ENCODE results near the gene MRPS12.
"Not testable (repeated sequence)": the region's sequence is repeated elsewhere in the genome, so short reads cannot be mapped to it uniquely, and the experiment has no call there.

The MRPS12 gene

GRCh38 chr19:38930776-38931520, at the start of gene MRPS12:
MRPS12 (plus strand) TSS chr19:38930944; CDS start chr19:38931295, 351 bp downstream.
- DNase-seq (ENCODE audit: low spot score): peak; percentile 100

- no peak for DNase-seq (ENCODE audit: low spot score)
These were observed 47.5 kb upstream of the MRPS12 start for GRCh38 chr19:38883286-38883685.

- not testable (repeated sequence) for DNase-seq (ENCODE audit: low spot score)
These were observed 46.1 kb upstream of the MRPS12 start for GRCh38 chr19:38884691-38885090.

GRCh38 chr19:38888876-38889275, 41.9 kb upstream of the MRPS12 start:
- no peak for DNase-seq (ENCODE audit: low spot score)

GRCh38 chr19:38889803-38890202, 40.9 kb upstream of the MRPS12 start:
- DNase-seq (ENCODE audit: low spot score): no peak

- DNase-seq (ENCODE audit: low spot score): no peak
These were observed 40.1 kb upstream of the MRPS12 start for GRCh38 chr19:38890686-38891085.

- peak; percentile 83 for DNase-seq (ENCODE audit: low spot score)
These were observed 39.0 kb upstream of the MRPS12 start for GRCh38 chr19:38891771-38892170.

- no peak for DNase-seq (ENCODE audit: low spot score)
These were observed 37.9 kb upstream of the MRPS12 start for GRCh38 chr19:38892841-38893240.

- DNase-seq (ENCODE audit: low spot score): no peak
These were observed 37.4 kb upstream of the MRPS12 start for GRCh38 chr19:38893341-38893771.

- DNase-seq (ENCODE audit: low spot score): no peak
These were observed 35.8 kb upstream of the MRPS12 start for GRCh38 chr19:38894968-38895367.

GRCh38 chr19:38898788-38899446, 31.8 kb upstream of the MRPS12 start:
- DNase-seq (ENCODE audit: low spot score): peak; percentile 47

- peak; percentile 100 for DNase-seq (ENCODE audit: low spot score)
These were observed 31.1 kb upstream of the MRPS12 start, which contains the start of the genes NFKBIB and SIRT2 for GRCh38 chr19:38899447-38900201. NFKBIB (plus strand) TSS chr19:38899969; CDS start chr19:38900033, 64 bp downstream. SIRT2 (minus strand) TSS chr19:38899618; CDS start chr19:38899521, 97 bp downstream.

GRCh38 chr19:38900202-38900629, 30.5 kb upstream of the MRPS12 start:
- DNase-seq (ENCODE audit: low spot score): no peak

- DNase-seq (ENCODE audit: low spot score): no peak
These were observed 30.0 kb upstream of the MRPS12 start for GRCh38 chr19:38900743-38901190.

- DNase-seq (ENCODE audit: low spot score): no peak
These were observed 29.1 kb upstream of the MRPS12 start for GRCh38 chr19:38901683-38902082.

GRCh38 chr19:38904581-38905539, 25.9 kb upstream of the MRPS12 start:
- no peak for DNase-seq (ENCODE audit: low spot score)

GRCh38 chr19:38905620-38906019, 25.1 kb upstream of the MRPS12 start:
- no peak for DNase-seq (ENCODE audit: low spot score)

- DNase-seq (ENCODE audit: low spot score): no peak
These were observed 23.5 kb upstream of the MRPS12 start for GRCh38 chr19:38907227-38907626.

GRCh38 chr19:38907670-38908069, 23.1 kb upstream of the MRPS12 start:
- no peak for DNase-seq (ENCODE audit: low spot score)

- DNase-seq (ENCODE audit: low spot score): no peak
These were observed 21.8 kb upstream of the MRPS12 start for GRCh38 chr19:38908911-38909310.

GRCh38 chr19:38910488-38910887, 20.3 kb upstream of the MRPS12 start:
- DNase-seq (ENCODE audit: low spot score): no peak

Data from Ammon's horn (tissue), 1 donor.